ENCODE results near the gene TANGO2.

TANGO2 gene

GRCh38 chr22:19996694-19997384 is 24.1 kb upstream of the TANGO2 start:
- DNase-seq (ENCODE audit: low read depth): no peak

GRCh38 chr22:19997561-19998231 is 23.2 kb upstream of the TANGO2 start:
- no peak for DNase-seq (ENCODE audit: low read depth)

- DNase-seq (ENCODE audit: low read depth): no peak
Measured at GRCh38 chr22:19998232-19998951, 22.5 kb upstream of the TANGO2 start.

- DNase-seq (ENCODE audit: low read depth): no peak
Measured at GRCh38 chr22:19998991-19999820, 21.7 kb upstream of the TANGO2 start.

GRCh38 chr22:20000246-20001081 is 20.4 kb upstream of the TANGO2 start:
- DNase-seq (ENCODE audit: low read depth): no peak

GRCh38 chr22:20001082-20001638 is 19.8 kb upstream of the TANGO2 start:
- peak; percentile 62 for DNase-seq (ENCODE audit: low read depth)

GRCh38 chr22:20002128-20002527 is 18.8 kb upstream of the TANGO2 start:
- no peak for DNase-seq (ENCODE audit: low read depth)

GRCh38 chr22:20002636-20003035 is 18.3 kb upstream of the TANGO2 start:
- no peak for DNase-seq (ENCODE audit: low read depth)

GRCh38 chr22:20003304-20003703 is 17.6 kb upstream of the TANGO2 start:
- no peak for DNase-seq (ENCODE audit: low read depth)

- DNase-seq (ENCODE audit: low read depth): no peak
Measured at GRCh38 chr22:20004464-20004863, 16.4 kb upstream of the TANGO2 start.

- DNase-seq (ENCODE audit: low read depth): peak; percentile 8
Measured at GRCh38 chr22:20008221-20008995, 12.5 kb upstream of the TANGO2 start.

- no peak for DNase-seq (ENCODE audit: low read depth)
Measured at GRCh38 chr22:20009018-20009491, 11.9 kb upstream of the TANGO2 start.

GRCh38 chr22:20009582-20010306 is 11.2 kb upstream of the TANGO2 start:
- no peak for DNase-seq (ENCODE audit: low read depth)

GRCh38 chr22:20010307-20011122 is 10.4 kb upstream of the TANGO2 start:
- no peak for DNase-seq (ENCODE audit: low read depth)

GRCh38 chr22:20011123-20011992 is 9.6 kb upstream of the TANGO2 start:
- DNase-seq (ENCODE audit: low read depth): no peak

- DNase-seq (ENCODE audit: low read depth): no peak
Measured at GRCh38 chr22:20011993-20012740, 8.7 kb upstream of the TANGO2 start.
